PC-9 (cell line): ENCODE results near the gene FARP1.

ENCODE experiments used
- CTCF ChIP-seq: fragments of 200-600 bp; sonication (generic); conservative IDR thresholded peaks from 2 replicates; pipeline ENCODE4 v1.6.1; 2017; ENCODE audit warnings: mixed run types, antibody characterized with exemption, mild to moderate bottlenecking, moderate library complexity
- EZH2 ChIP-seq: fragments of 200-600 bp; sonication (generic); IDR thresholded peaks from 2 replicates; pipeline ENCODE4 v1.8.0; 2017; ENCODE audit warnings: antibody characterized with exemption, low read depth

GRCh38 chr13:98172590-98173422, 29.9 kb downstream of the FARP1 start:
- TF ChIP-seq CTCF (no peak), EZH2 (no peak)
